ENCODE measurements around the gene ZBED3. TPM values are rescaled to one million over a fixed set of nuclear protein-coding genes. Genes with fewer than 3 reads are reported as not detected.
"Not testable (repeated sequence)": the region's sequence is repeated elsewhere in the genome, so short reads cannot be mapped to it uniquely, and the experiment has no call there.

ZBED3 gene
- total RNA-seq, 2 experiments from 2014 or later, result 3.0 to 3.7 TPM

- no peak overlapping the region for H3K27ac ChIP-seq (ENCODE audit: low read depth in 1 of 2, low read length in 2 of 2)
- intact Hi-C loops (cut with DNase I, micrococcal nuclease), result no loop called here
- ChIA-PET POLR2A (no interaction called here), CTCF (no interaction called here)
- TF ChIP-seq CTCF (IDR thresholded peaks at IDR 0.05), result no peak
- Mint-ChIP-seq H3K27me3 (peaks cover 5% of the 10 kb centered on the region), H3K9me3 (peaks cover 2% of the 10 kb centered on the region), H3K4me1 (ENCODE audit: low read depth) (no peaks in the 10 kb centered on the region), H3K4me3 (no peak overlapping the region), H3K36me3 (ENCODE audit: low read depth) (no peaks in the 10 kb centered on the region), H3K27ac (no peak overlapping the region)
- peaks cover 0 to 3% of the 10 kb centered on the region in 2 experiments for H3K9me3 ChIP-seq (ENCODE audit: control insufficient read depth in 1 of 2, insufficient read depth in 1 of 2, low read length in 2 of 2)
- no peaks in the 10 kb centered on the region for H3K4me1 ChIP-seq (ENCODE audit: insufficient read depth, low read length)
- ATAC-seq (ENCODE audit: poor library complexity) (no peak), DNase-seq (no peak)
- H3K4me3 ChIP-seq (ENCODE audit: low read length), result no peak overlapping the region
- no peaks in the 10 kb centered on the region for H3K36me3 ChIP-seq (ENCODE audit: insufficient read depth, low read length)
- no peaks in the 10 kb centered on the region for H3K27me3 ChIP-seq (ENCODE audit: control insufficient read depth in 1 of 2, insufficient read depth in 2 of 2, low read length in 2 of 2)
Measured at GRCh38 chr5:77120706-77121105, 33.6 kb upstream of the ZBED3 start.

- no peak overlapping the region for H3K4me3 Mint-ChIP-seq
- TF ChIP-seq CTCF (IDR thresholded peaks at IDR 0.05), result no peak
- H3K4me1 Mint-ChIP-seq (ENCODE audit: low read depth), result no peaks in the 10 kb centered on the region
- ChIA-PET CTCF (no interaction called here), POLR2A (no interaction called here)
- Histone ChIP-seq H3K27me3 (ENCODE audit: control insufficient read depth in 1 of 2, insufficient read depth in 2 of 2, low read length in 2 of 2) (no peaks in the 10 kb centered on the region), H3K9me3 (ENCODE audit: control insufficient read depth in 1 of 2, insufficient read depth in 1 of 2, low read length in 2 of 2) (peaks cover 0 to 3% of the 10 kb centered on the region in 2 experiments), H3K36me3 (ENCODE audit: insufficient read depth, low read length) (no peaks in the 10 kb centered on the region), H3K4me3 (ENCODE audit: low read length) (no peak overlapping the region), H3K4me1 (ENCODE audit: insufficient read depth, low read length) (no peaks in the 10 kb centered on the region), H3K27ac (ENCODE audit: low read depth in 1 of 2, low read length in 2 of 2) (no peak overlapping the region)
- intact Hi-C loops (cut with DNase I, micrococcal nuclease), result no loop called here
- H3K27me3 Mint-ChIP-seq, result peaks cover 5% of the 10 kb centered on the region
- H3K9me3 Mint-ChIP-seq, result peaks cover 2% of the 10 kb centered on the region
- no peak for ATAC-seq (ENCODE audit: poor library complexity)
- no peaks in the 10 kb centered on the region for H3K36me3 Mint-ChIP-seq (ENCODE audit: low read depth)
- no peak for DNase-seq
- H3K27ac Mint-ChIP-seq, result no peak overlapping the region
Measured at GRCh38 chr5:77120086-77120485, 33.0 kb upstream of the ZBED3 start.

- Mint-ChIP-seq H3K4me1 (ENCODE audit: low read depth) (no peaks in the 10 kb centered on the region), H3K27ac (no peak overlapping the region)
- ATAC-seq (ENCODE audit: poor library complexity), result no peak
Measured at GRCh38 chr5:77117161-77117560, 30.1 kb upstream of the ZBED3 start.

GRCh38 chr5:77107035-77107434, 19.9 kb upstream of the ZBED3 start:
- CTCF ChIA-PET; ATAC-seq (ENCODE audit: poor library complexity): not testable (repeated sequence)

More at GRCh38 chr5:77117161-77117560, 30.1 kb upstream of the ZBED3 start:
- no peaks in the 10 kb centered on the region for H3K9me3 Mint-ChIP-seq
- H3K4me3 Mint-ChIP-seq, result no peak overlapping the region
- intact Hi-C loops (cut with DNase I, micrococcal nuclease), result no loop called here
- H3K36me3 Mint-ChIP-seq (ENCODE audit: low read depth), result no peaks in the 10 kb centered on the region
- no peak for TF ChIP-seq CTCF (IDR thresholded peaks at IDR 0.05)
- Histone ChIP-seq H3K27ac (ENCODE audit: low read depth in 1 of 2, low read length in 2 of 2) (no peak overlapping the region), H3K4me1 (ENCODE audit: insufficient read depth, low read length) (no peaks in the 10 kb centered on the region), H3K27me3 (ENCODE audit: control insufficient read depth in 1 of 2, insufficient read depth in 2 of 2, low read length in 2 of 2) (no peaks in the 10 kb centered on the region), H3K9me3 (ENCODE audit: control insufficient read depth in 1 of 2, insufficient read depth in 1 of 2, low read length in 2 of 2) (no peaks in the 10 kb centered on the region), H3K36me3 (ENCODE audit: insufficient read depth, low read length) (no peaks in the 10 kb centered on the region), H3K4me3 (ENCODE audit: low read length) (no peak overlapping the region)
- H3K27me3 Mint-ChIP-seq, result peaks cover 14% of the 10 kb centered on the region
- DNase-seq, result peak in 1 of 14 experiments; percentile 3
- ChIA-PET POLR2A (no interaction called here), CTCF (no interaction called here)

More at GRCh38 chr5:77107035-77107434, 19.9 kb upstream of the ZBED3 start:
- POLR2A ChIA-PET; H3K27ac ChIP-seq (ENCODE audit: low read depth in 1 of 2, low read length in 2 of 2); intact Hi-C loops (cut with DNase I, micrococcal nuclease); H3K4me3 Mint-ChIP-seq; H3K9me3 ChIP-seq (ENCODE audit: control insufficient read depth in 1 of 2, insufficient read depth in 1 of 2, low read length in 2 of 2); DNase-seq; H3K4me1 Mint-ChIP-seq (ENCODE audit: low read depth); H3K36me3 ChIP-seq (ENCODE audit: insufficient read depth, low read length); H3K4me3 ChIP-seq (ENCODE audit: low read length); H3K27me3 ChIP-seq (ENCODE audit: control insufficient read depth in 1 of 2, insufficient read depth in 2 of 2, low read length in 2 of 2); H3K27me3 Mint-ChIP-seq; H3K36me3 Mint-ChIP-seq (ENCODE audit: low read depth); H3K4me1 ChIP-seq (ENCODE audit: insufficient read depth, low read length); H3K27ac Mint-ChIP-seq; H3K9me3 Mint-ChIP-seq: not testable (repeated sequence)
